COR-L47 (cell line): ENCODE results near the gene BRF1.
"Not testable (repeated sequence)": the region's sequence is repeated elsewhere in the genome, so short reads cannot be mapped to it uniquely, and the experiment has no call there.

ENCODE experiments used
- DNase-seq: peaks from one replicate; lab custom pipeline; 2025; lab: John Stamatoyannopoulos, UW

BRF1 gene

DNA sequence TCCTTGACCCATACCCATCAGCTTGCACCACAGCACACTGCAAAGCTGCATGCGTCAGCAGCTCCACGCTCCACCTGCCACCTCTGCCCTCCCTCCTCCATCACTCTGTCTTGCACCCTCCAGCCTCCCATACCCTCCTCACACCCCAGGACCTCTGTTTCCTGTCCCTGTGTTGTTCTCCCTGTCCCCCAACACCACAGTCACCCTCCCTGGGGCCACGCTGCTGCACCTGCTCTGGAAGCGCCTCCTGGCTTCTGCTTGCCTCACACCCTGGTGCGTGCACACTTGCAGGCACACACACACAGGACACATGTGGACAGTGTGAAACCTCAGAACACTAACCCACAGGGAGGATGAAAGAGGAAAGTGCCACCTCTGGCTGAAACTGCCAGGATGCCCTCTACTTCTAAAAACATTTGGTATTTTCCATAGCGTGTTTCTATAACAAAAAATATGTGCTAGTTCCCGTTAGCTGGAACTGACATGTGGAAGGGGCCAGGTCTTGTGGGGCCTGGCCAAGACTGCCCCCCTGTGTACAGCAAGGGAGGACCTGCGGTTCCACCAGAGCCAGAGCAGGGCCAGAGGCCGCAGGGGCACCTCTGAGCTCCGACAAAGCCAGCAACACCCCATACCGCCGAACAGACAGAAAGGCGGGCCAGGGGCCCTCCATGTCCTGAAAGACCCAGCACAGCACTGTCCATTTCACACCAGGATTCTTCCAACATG, 10.0 kb downstream of the BRF1 start:
- DNase-seq: no peak

GRCh38 chr14:105288936-105289335, 11.9 kb downstream of the BRF1 start:
- not testable (repeated sequence) for DNase-seq

DNA sequence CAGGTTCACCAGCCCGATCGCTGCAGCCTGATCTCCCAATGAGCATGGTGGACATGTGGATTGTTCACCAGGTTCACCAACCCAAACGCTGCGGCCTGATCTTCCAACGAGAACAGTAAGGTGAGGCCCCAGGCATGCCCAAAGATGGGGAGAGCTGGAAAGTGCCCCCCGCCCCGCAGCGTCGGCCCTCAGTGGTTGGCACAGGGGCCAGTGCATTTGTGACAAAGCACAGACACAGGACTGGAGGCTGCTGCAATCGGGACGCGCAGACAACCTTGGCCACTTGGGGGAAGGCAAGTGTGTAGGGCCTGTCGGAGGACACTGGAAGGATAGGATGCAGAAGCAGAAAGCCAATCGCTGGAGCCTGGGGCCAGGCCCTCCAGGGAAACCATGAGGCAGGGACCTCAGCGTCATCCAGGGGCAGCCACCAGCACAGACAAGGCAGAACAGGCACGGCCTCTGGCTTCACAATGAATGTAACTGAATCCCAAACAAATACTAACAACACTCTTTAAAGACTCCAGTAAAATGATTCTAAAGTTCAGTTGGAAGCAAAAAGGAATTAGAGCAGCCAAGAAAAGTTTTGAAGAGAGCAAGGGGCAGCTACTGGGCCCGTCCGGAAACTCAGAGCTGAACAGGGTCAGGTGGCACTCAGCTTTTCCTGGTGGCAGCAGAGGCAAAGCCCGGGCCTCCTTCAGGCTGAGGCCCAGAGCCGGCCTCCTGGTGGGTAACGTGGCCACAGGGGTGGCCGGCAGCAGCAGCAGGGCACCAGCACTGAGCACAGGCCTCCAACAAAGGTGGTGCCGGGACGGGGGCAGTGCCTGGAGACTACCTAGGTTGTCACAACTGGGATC, 13.3 kb downstream of the BRF1 start:
- DNase-seq: no peak

DNA sequence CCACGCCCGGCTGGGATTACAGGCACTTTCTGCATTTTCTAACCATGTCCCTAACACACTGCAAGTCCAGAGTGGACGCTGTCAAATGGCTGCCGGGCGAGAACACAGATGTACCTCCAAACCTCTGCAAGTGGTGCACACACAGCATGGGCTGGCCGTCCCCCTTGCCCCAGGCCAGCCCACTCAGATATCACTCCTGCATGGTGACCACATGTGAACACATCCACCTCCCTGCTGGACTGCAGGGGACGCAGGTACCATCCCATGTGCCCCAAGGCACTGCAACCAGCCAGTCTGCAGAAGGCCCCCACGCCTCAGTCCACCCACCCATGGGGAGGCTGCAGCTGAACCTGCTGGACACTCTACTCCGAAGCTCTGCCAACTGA, 14.0 kb downstream of the BRF1 start:
- no peak for DNase-seq

GRCh38 chr14:105285174-105285573, 15.6 kb downstream of the BRF1 start:
- no peak for DNase-seq

GRCh38 chr14:105283899-105284298, 16.9 kb downstream of the BRF1 start:
- no peak for DNase-seq

DNA sequence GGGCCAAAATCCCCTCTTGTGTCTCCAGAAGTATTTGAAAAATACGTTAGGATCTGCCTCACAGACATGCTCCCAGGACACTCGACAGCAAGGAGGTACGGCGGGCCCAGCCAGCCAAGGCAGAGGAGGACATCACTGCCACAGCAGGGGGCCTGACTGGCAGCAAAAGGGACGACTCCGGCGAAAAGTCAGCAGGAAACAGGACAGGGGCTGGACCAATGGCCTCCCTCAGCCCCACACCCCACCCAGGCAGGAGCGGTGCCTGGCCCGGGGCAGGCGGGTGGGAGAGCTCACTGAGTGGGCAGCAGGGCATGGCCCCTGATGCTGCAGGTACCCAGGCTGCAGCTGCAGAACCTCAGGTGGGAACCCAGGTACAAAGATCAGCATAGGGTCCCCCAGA, 17.8 kb downstream of the BRF1 start:
- no peak for DNase-seq

GRCh38 chr14:105282098-105282725, 18.6 kb downstream of the BRF1 start:
- DNase-seq: no peak

DNA sequence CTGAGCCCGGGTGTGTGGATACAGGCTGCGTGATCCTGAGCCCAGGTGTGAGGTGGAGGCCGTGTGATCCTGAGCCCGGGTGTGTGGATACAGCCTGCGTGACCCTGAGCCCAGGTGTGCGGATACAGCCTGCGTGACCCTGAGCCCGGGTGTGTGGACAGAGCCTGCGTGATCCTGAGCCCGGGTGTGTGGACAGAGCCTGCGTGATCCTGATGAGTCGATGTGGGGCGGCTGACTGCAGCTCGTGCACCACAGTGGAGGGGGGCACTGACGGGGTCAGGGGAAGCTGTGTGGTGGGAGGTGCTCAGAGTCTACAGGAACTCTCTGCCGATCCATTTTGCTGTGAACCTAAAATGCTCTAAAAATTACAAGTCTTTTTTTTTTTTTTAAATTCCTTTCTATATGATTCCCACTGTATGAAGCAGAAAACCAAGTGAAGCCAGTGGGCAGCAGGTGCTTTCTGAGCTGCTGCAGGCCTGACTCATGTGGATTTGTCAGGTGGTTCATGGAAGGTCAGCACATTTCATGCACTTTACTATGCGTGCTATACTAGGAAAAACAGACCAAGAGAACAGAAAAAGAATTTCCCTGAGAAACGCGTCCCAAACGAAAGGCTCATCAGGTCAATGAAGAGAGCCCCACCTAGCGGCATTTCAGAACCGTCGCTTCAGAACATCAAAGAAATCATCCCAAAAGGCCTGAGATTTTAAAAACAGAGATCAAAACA, 19.3 kb downstream of the BRF1 start:
- DNase-seq: no peak

DNA sequence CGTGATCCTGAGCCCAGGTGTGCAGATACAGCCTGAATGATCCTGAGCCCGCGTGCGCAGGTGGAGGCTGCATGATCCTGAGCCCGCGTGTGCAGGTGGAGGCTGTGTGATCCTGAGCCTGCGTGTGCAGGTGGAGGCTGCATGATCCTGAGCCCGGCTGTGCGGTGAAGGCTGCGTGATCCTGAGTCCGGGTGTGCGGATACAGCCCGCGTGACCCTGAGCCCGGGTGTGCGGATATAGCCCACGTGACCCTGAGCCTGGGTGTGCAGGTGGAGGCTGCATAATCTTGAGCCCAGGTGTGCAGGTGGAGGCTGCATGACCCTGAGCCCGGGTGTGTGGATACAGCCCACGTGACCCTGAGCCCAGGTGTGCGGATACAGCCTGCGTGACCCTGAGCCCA, 20.3 kb downstream of the BRF1 start:
- no peak for DNase-seq

DNA sequence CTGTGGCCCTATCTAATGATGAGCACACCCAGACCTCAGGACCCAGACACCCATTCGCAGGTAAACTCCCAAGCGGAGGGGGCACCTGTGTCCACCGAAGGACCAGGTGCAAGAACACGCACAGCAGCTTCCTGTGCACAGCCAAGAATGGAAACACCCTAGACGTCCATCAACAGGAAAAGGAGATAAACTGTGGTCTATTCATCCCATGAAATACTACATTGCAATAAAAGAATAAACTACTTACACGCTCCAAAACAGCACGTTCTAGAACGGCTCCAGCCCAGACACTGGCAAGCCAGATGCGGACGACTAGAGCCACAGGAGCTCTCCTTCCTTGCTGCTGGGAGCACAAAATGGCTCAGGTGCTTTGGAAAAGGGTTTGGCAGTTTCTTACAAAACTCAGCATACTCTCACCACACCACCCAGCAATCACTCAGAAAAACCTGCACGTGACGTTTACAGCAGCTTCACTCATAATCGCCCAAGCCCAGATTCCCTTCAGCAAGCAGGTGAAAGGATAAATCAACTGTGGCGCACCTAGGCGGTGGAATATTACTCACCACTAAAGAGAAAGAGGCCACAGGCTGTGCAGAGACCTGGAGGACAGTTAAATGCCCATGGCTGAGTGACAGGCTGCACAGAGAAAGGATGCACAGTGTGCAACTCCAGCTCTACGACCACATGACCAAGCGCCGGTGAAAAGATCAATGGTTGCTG, 21.0 kb downstream of the BRF1 start:
- DNase-seq: no peak

DNA sequence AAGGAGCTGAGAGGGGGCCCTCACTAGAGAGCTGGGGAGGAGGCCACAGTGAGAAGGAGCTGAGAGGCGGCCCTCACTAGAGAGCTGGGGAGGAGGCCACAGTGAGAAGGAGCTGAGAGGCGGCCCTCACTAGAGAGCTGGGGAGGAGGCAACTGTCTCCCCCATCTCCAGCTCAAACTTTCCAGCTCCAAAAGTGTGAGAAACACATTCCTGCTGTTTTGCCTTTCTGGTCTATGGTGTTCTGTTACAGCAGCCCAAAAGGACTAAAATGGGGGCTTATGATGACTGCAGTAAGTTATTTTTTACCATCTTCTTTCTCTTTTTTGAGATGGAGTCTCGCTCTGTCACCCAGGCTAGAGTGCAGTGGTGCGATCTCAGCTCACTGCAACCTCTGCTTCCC, 23.4 kb downstream of the BRF1 start:
- not testable (repeated sequence) for DNase-seq

DNA sequence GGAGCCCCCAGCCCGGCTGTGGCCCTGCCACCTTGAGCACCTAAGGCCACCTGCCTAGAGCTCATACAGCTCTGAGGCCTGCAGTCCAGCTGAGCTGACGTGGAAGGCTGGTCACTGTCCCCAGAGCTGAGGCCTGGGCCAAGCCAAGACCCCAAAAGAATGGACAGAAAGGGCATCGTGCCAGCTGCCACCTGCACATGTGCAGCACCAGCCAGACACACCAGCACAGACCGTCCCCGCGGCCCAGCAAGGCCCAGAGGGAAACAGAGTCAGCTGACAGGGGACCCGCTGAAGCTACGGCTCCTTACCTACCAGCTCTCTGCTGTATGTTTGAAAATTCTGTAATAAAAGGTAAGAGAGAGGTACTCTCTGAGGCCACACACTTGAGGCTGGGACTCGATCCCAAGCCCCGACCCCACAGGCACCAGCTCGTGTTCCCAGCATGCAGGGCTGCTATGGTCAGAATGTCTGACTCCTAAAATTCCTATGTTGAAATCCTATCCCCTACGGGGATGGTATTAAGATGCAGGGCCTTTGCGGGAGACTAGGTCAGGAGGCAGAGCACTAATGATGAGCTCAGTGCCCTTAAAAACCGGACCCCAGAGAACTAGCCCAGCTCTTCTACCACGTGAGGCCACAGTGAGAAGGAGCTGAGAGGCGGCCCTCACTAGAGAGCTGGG, 25.4 kb downstream of the BRF1 start:
- no peak for DNase-seq

DNA sequence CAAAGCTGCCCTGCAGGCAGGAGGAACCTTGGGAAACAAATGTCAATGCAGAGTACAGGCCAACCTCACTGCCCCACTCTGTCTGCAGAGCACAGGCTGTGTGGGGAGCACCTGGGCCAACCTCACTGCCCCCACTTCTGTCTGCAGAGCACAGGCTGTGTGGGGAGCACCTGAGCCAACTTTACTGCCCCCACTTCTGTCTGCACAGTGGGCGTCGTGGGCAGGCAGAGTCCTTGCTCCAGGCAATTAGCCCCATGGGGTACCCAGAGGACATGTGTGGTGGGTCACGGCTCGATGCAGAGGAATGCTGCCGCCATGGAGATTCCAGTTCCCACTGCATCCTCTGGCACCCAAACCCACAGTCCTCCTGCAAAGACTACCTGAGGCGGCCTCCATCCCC, 26.2 kb downstream of the BRF1 start:
- DNase-seq: no peak

- no peak for DNase-seq
Measured at GRCh38 chr14:105273062-105273461, 27.7 kb downstream of the BRF1 start.

GRCh38 chr14:105272623-105273022, 28.2 kb downstream of the BRF1 start:
- DNase-seq: no peak

DNA sequence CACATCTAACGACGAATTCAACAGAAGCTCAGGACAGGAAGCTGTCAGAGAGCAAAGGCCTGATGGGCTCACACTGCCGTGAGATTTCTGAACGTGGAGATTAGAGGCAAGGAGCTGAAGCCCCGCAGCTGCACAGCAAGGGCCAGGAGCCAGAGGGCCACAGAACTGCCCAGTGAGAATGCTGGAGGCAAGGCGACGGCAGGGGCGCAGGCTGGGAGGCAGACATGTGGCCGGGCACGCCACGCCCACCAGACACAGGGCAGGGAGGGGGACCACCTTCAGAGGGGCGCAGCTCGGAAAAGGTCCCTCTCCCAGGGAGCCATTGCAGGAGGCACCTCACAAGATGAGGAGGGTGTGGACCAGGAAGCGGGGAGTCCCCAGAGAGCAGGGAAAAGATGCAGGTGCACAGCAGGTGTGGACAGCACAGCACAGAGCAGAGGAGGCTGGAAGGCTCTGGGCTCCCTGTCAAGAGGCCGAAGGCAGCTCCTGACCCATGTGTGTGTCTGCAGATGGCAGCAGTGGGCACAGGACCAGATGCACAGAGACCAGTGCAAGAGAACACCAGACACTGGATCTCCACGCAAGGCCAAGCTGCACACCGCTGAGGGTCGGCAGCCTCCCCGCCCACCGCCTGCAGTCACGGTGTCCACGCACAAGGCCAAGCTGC, 29.4 kb downstream of the BRF1 start:
- no peak for DNase-seq

DNA sequence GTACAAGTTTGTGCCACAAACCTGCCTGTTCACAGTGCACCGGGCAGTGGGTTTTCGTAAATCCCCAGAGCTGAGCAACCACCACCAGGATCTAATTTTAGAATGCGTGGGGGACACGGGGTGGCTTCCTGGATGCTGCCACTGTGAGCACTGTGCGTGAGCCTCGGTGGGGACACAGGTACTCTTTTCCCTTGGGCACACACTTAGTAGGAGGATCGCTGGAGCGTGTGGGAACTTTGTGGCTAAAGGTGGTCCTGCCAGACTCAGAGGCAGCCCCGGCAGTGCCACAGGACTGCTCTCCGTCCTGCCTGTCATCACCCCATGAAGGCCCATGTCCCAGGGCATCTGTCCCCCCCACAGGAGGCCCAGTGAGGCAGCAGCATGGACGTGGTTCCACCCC, 31.4 kb downstream of the BRF1 start:
- no peak for DNase-seq

- no peak for DNase-seq
Measured at GRCh38 chr14:105268736-105269354, 32.0 kb downstream of the BRF1 start.
